HG02981 (cell line): Measurements from ENCODE around the gene ZNRF1.
"Not testable (repeated sequence)": the region's sequence is repeated elsewhere in the genome, so short reads cannot be mapped to it uniquely, and the experiment has no call there.

Experiments
- ATAC-seq: cut with Tn5 transposase; IDR thresholded peaks from one replicate; pipeline ENCODE4 v1.9.1; 2021; ENCODE audit warnings: mild to moderate bottlenecking, moderate library complexity; ENCODE audit not compliant: unreplicated experiment

The ZNRF1 gene

DNA sequence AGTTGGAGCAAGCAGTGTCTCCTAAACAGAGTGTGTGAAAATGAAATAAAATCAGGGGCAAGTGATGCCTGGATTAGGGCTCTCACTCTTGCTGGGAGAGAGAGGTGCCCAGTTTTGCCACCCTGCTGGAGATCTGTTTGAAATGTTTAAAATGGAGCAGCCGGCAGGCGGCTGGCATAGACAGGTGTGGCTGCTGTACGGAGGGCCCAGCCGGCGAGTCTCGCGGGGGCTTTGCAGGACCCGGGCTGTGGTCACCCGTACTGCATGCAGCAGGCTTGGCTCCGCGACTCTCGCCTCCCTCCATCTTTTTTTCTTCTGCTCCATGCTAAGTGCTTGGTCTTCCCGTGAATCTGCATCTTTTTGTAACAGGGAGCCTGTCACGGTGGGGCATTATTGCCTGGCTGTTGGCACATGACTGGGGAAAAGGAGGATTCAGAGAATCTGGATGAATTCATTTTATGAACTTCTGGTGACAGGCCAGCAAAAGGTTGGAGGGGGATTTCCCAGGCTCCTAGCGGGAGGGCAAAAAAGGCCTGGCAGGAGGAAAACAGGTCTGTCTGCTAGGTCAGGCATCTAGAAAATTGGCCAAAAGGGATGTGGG lies 1.8 kb downstream of the ZNRF1 start:
- no peak for ATAC-seq

DNA sequence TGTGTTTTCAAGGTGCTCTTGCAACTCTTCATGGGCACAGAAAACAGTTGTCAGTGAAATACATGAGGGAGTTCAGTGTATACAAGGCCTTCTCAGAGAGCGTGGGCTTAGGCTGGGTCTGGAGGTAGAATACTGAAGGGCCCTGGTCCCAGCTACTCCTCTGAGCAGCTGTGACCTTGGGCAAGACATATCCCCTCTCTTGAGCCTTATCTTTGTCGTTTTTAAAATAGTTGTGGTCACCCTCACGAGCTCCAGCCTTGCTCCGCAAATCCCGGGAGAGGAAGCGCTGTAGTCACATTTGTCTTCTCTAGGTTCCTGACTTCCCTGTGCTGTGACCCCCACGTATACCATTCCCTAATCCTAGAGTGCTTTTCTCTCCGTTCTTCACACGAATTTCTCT lies 3.6 kb downstream of the ZNRF1 start:
- ATAC-seq: no peak

DNA sequence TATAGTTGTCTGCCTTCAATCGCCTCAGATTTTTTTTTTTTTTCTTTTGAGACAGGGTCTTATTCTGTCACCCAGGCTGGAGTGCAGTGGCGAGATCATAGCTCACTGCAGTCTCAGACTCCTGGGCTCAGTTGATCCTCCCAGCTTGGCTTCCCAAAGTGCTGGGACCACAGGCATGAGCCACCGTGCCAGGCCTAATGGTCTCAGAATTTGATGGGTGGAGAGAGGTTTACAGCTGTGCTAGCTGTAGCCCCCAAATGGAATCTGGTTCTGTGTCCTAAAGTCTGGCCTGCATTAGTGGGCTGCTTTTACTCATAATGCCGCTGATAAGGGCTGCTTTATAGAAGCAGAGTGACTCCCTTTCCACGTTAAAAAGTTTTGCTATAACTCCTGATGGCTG lies 5.1 kb downstream of the ZNRF1 start:
- ATAC-seq: no peak

DNA sequence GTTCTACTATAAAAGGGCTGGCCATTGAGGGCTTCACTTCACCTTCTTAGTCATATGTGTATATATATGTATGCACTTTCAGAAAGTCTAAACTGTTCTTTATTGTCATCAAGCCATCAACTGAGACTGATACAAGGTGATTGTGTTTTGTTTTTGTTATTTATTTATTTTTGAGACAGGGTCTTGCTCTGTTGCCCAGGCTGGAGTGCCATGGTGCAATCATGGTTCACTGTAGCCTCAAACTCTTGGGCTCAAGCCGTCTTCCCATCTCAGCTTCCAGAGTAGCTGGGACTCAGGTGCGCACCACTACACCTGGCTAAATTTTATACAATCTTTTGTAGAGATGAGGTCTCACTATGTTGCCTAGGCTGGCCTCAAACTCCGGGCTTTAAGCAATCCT lies 5.6 kb downstream of the ZNRF1 start:
- no peak for ATAC-seq

DNA sequence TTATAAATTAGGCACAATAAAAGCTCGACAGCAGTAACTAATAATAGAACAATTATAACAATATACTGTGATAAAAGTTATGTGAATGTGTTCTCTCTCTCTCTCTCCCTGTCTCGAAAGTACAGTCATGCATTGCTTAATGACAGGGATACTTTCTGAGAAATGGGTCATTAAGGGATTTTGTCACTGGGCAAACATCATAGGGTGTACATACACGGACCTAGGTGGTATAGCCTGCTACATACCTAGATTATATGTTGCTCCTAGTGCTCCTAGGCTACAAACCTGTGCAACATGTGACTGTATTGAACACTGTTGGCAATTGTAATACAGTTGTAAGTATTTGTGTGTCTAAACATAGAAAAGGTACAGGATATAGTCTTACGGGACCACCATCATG lies 6.9 kb downstream of the ZNRF1 start:
- ATAC-seq: no peak

DNA sequence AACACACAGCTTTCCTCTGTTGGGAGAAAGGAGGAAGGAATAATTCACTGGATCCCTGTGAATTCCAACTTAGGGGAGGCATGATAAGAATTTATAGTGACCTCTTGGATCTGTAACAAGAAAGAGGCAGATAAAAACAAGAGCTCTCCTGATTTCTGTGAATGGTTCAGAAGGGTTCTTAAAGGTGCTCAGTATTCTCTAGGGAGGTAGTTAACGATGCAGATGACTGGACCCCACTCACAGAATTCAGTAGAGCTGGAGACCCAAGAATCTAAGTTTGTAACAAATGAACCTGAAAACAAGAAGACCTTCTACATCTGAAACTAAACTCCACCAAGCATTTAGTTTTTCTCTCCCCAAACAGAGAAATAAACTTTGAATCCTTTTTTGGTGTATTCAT lies 8.6 kb downstream of the ZNRF1 start:
- no peak for ATAC-seq

DNA sequence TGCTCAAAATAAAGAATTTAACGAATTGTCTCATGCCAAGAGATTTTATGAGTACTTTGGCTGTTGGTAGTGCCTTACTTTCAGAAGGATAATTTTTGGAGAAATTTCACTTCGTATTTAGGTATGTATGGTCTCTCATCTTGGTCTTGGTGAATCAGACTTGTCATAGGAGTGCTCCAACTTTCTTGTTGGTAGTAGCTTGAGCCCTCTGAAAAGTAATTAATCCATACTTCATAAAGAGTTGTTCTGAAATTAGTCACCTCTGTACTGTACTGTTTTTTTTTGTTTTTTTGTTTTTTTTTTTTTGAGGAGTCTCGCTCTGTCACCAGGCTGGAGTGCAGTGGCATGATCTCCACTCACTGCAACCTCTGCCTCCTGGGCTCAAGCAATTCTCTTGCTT lies 11.6 kb downstream of the ZNRF1 start:
- no peak for ATAC-seq

DNA sequence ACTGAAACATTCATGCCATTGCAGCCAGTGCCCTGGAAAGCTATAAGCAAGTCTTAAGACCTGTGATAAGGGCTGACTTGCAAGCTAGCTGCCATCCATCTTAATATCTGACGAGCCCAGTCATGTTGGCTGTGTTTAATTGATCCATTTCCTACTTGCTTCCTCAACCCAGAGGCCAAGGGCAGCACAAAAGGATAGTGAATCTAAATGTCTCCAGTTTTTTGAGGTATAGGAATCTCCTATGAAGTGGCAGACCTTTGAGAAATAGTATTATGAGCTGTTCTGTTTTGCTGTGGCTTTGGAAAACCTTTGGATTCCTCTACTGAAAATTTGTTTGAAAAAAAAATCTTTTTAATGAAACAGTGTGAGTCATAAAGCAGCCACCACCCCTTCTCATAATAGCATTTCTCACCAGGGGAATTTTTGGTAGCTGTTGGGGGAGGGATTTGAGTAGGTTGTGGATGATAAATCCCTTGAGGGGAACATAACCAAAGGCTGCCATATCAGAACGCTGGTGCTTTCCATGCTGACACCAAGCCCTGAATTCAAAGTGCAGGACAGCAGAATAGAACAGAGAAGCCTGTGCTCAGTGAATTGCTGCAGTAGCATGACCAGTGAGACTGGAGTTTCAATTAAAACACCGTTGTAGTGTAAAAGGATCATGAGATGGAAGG lies 12.9 kb downstream of the ZNRF1 start:
- peak; percentile 62 for ATAC-seq

DNA sequence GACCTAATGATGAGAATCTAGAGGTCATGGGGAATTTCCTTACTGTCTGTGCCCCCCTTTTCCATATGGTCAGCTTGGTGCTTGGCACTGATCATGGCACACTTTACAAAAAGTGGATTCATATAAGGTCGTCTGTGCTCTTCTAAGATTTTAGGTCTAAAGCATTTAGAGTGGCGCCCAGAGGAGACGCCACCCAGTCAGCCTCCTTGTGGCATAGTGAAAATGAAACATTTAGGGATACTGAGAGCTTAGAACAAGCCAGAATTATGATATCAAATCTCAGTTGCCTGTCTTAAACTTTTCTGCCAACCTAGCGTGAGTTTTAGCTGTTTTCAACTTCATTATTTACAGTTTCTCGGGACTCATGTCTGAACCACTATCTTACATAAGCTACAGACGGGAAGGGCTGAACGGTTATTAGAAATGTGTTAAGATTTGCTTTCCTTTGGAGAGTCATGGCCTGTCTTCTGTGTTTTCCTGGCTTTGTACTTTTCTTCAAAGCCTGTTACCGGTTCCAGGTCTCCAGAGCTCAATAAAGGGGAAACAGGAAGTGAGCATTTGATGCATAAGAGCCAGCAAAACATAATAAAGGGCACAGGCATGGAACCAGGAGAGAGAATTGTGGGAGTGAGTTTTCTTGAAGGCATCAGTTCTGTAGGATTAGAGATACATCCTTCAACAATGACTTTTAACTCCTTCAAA lies 13.7 kb downstream of the ZNRF1 start:
- ATAC-seq: peak; percentile 27

DNA sequence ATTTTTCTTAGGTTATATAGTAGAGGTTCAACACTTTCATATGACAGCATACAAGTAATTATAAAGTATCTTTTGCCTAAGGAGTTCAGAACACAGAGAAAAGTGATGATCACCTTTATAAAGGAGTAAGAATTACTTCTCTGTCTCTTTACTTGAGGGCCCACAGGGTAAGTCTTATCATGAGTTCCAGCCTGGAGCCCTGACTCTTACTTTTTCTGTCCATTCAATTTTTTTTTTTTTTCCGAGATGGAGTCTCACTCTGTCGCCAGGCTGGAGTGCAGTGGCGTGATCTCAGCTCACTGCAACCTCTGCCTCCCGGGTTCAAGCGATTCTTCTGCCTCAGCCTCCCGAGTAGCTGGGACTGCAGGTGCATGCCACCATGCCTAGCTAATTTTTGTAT lies 14.3 kb downstream of the ZNRF1 start:
- ATAC-seq: not testable (repeated sequence)

DNA sequence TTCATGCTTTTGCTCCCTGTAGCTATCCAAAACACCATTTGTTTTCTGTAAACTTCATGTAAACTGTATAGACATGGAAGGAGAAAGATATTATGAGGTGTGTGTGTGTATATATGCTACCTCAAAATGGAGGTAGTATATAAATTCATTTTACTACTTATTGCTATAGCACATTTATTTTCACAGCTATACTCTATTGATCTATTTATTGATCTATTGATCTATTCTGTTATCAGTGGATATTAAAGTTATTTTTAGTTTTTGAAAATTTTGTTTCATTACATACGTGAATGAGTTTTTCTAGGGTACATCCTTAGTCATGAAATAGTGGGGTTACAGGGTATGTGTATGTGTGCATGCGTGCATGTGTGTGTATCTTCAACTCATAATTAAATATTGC lies 15.5 kb downstream of the ZNRF1 start:
- no peak for ATAC-seq

DNA sequence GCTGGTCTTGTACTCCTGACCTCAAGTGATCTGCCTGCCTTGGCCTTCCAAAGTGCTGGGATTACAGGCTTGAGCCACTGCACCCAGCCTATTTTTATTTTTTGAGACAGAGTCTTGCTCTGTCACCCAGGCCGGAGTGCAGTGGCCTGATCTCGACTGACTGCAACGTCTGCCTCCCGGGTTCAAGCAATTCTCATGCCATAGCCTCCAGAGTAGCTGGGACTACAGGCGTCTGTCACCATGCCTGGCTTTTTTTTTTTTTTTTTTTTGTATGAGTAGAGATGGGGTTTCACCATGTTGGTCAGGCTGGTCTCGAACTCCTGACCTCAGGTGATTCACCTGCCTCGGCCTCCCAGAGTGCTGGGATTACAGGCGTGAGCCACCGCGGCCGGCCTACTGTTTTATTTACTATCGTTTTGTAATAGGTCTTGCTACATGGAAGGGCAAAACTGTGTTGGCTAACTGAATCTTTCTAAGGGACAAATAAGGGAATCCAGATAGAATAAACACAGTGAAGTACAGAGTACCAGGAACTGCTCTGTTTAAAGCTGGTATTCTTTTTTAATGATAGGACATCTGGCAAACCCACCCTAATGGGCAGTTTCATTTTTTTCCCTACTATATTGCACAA lies 17.7 kb downstream of the ZNRF1 start:
- ATAC-seq: not testable (repeated sequence)

DNA sequence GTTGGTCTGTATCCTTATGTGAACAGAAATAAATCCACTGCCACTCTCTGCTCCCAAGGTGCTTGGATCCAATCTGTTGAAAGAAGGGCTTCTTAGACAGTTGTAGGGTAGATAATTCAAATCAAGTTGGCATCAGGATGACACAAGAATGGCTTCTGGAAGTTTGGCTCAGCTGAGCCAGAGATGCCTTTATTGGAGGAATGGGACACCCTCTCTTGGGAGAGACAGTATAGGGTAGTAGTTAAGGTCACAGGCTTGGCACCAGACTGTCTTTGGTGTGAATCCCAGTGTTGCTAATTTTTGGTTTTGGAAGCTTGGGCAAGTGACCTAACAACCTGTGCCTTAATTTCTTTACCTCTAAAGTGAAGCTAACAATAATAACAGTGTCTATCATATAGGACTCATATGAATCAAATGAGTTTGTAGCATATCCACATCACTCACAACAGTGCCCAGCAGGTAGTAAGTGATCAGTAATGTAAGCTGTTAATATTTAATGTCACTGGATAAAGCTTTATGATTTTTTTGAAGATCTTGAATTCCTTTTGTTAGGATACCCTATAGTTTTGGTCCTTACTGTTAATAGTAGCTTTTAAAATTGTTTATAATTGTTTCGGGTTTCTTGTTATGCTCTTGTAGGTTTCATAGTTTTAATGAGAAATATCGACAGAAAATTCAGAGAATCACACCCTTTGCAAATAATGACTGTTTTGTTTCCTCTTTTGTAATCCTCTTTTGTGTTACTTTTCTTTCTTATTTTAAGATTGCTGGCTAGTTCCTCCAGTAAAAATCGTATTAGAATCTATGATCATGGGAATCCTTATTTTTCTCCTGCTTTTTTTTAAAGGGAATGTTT lies 19.1 kb downstream of the ZNRF1 start:
- no peak for ATAC-seq

DNA sequence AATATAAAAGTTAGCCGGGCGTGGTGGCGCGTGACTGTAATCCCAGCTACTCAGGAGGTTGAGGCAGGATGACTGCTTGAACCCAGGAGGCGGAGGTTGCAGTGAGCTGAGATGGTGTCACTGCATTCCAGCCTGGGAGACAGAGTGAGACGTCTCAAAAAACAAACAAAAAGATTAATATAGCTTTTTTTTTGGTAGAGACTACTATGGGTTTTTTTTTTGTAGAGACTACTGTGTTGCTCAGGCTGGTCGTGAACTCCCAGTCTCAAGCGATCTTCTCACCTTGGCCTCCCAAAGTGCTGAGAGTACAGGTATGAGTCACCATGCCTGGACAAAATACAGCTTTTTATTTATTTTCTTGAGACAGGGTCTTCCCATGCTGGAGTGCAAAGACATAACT lies 20.2 kb downstream of the ZNRF1 start:
- no peak for ATAC-seq

DNA sequence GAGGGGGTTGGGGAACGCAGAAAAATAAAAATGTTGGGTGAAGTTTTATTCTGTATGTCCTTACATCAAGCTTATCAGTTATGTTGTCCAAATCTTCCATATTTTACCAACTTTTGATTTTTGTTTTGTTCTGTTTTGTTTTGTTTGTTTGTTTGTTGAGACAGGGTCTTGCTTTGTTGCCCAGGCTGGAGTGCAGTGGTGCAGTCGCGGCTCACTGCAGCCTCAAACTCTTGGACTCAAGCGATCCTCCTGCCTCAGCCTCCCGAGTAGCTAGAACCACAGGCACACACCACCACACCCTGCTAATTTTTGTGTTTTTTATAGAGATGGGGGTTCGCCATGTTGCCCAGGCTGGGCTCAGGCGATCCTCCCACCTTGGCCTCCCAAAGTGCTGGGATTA lies 20.8 kb downstream of the ZNRF1 start:
- ATAC-seq: no peak

DNA sequence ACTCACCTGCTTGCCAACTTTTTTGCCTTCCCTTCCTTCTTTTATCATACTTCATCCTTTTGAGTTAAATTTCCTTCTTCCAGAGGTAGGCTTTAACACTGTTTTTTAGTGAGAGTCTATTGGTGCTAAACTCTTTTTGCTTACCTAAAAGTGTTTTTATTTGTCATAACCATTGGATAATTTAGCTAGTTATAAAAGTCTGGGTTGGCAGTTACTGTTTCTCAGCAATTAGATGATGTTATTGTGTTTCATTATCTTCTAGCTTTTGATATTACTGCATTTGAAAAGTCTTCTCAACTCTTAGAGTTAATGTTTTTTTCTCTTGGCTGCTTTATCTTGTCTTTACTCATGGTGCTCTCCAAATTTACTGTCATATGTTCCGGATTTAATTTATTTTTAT lies 22.6 kb downstream of the ZNRF1 start:
- no peak for ATAC-seq

DNA sequence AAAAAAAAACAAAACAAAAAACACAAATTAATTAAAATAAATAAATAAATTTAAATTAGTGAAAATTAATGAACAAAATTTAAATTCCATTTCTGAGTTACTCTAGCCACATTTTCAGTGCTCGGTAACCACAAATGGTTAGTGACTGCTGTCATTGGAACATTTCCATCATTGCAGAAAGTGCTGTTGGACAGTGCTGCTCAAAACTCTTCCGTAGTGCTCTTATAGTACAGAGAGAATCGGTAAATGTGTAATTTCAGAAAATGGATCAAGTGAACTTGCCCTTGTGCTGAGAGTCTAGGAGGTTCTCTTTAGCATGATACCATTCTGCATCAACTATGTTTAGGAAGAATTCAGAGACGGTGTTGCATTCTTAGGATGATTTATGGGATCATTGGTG lies 23.7 kb downstream of the ZNRF1 start:
- ATAC-seq: no peak

DNA sequence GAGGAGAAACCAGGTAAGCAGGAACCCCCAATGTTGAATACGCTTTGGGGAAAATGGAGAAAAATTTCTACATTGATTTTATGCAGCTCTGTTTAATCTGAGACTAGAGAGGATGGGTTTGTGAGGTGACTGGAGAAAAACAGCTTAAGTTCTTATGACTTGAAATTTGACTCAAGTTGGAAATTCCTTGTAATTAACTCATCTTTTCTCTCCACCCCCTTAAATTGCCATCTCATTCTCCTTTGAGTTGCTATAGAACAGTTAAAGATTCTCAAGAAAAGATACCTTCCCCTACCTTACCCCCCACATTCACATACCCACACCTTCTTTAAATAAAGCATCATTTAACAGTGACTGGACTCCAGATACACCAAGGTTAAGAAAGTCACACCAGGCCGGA lies 24.2 kb downstream of the ZNRF1 start:
- no peak for ATAC-seq

DNA sequence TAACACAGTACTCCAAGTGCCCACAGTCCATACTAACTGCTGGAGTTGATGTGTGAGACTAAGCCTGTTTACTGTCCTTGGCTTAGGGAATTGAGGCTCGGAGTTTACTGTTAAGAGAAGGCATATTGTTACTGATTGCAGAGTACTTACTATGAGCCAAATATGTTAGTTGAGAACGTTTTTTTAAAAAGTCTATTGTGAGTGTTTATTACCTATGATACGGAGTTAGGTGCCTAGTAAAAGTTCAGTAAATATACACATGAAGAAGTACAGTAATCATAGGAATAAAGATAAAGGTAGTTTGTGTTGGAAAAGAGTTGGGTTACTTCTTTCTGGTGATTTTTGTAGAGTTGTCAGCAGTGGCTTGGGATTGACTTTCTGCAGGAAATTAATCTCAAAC lies 25.4 kb downstream of the ZNRF1 start:
- ATAC-seq: no peak

DNA sequence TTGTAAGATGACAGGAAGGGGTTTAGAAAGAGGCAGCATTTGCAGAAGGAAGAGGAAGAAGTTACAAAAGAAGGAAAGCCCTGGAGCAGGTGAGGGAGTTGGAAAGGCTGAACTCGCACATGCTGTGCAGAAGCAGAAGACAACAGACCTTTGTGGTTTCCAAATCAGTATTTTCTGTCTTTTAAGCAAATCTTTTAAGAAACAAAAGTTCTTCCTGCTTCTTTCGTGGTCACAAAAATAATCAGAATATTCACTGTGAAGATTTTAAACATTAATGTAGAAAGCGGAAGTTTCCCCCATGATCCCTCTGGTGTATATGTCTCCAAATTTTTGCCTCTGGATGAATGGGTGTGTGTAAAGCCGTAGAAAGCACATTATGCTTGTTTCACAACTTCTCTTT lies 25.8 kb downstream of the ZNRF1 start:
- ATAC-seq: no peak

DNA sequence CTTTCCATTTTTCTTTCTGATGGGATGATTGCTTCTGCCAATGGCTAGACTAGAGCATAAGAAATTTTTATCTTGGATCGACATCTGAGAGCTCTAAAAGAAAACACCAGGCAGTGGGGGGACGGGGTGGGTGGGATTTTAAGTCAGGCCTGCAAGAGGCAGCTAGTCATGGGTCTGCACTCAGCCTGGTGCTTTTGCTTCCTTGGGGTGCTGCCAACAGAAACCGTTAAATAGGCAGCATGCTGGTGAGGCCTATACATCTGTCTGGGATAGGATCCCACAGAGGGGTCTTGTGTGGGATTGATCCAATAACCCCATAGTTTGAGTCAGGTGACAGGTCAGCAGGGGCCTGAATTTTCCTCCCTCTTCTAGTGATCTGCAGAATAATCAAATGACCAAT lies 26.9 kb downstream of the ZNRF1 start:
- ATAC-seq: no peak
